OCI-LY3 (cell line): ENCODE data around the gene NUDT7.

ENCODE experiments used
- H2AFZ ChIP-seq: fragments of 200-600, 300-600 bp; shearing (Covaris generic); 2 replicates; pipeline ENCODE4 v1.6.0; 2014; ENCODE audit warnings: antibody characterized with exemption, low read depth, low read length
- H3K27ac ChIP-seq: fragments of 200-600, 300-600 bp; sonication (generic); 2 replicates; pipeline ENCODE4 v1.5.1; 2014; ENCODE audit warnings: mild to moderate bottlenecking, low read length, moderate library complexity, mixed read lengths
- H3K27me3 ChIP-seq: fragments of 200-600, 300-600 bp; sonication (generic); 2 replicates; pipeline ENCODE4 v1.6.1; 2014; ENCODE audit warnings: low read depth, low read length, mixed read lengths
- H3K36me3 ChIP-seq: fragments of 200-600, 300-600 bp; sonication (generic); replicated peaks from 2 replicates; pipeline ENCODE3; 2014; ENCODE audit warnings: low read depth, low read length, mixed read lengths
- H3K4me1 ChIP-seq: fragments of 300-600, 200-600 bp; sonication (generic); 2 replicates; pipeline ENCODE4 v1.6.1; 2014; ENCODE audit warnings: low read length, mixed read lengths
- H3K4me2 ChIP-seq: fragments of 200-600, 300-600 bp; sonication (generic); 2 replicates; pipeline ENCODE4 v1.6.1; 2014; ENCODE audit warnings: low read length, mixed read lengths
- H3K4me3 ChIP-seq: fragments of 300-600, 200-600 bp; sonication (generic); 2 replicates; pipeline ENCODE4 v1.5.1; 2014; ENCODE audit warnings: antibody characterized with exemption, mild to moderate bottlenecking, low read length, moderate library complexity
- H3K79me2 ChIP-seq: fragments of 300-600, 200-600 bp; shearing (Covaris generic); 2 replicates; pipeline ENCODE4 v1.6.1; 2014; ENCODE audit warnings: mild to moderate bottlenecking, low read length, mixed read lengths
- H3K9ac ChIP-seq: fragments of 300-600, 200-600 bp; shearing (Covaris generic); 2 replicates; pipeline ENCODE4 v1.6.0; 2014; ENCODE audit warnings: mild to moderate bottlenecking, low read length, moderate library complexity
- H3K9me3 ChIP-seq: fragments of 200-600, 300-600 bp; shearing (Covaris generic); 2 replicates; pipeline ENCODE4 v1.6.1; 2014; ENCODE audit warnings: low read length, mixed read lengths; ENCODE audit not compliant: insufficient read depth
- H4K20me1 ChIP-seq: fragments of 200-600, 300-600 bp; sonication (generic); 2 replicates; pipeline ENCODE4 v1.6.1; 2016; ENCODE audit warnings: low read length, mixed read lengths; ENCODE audit not compliant: insufficient read depth
- CTCF ChIP-seq: fragments of 200-600, 300-600 bp; sonication (generic); IDR thresholded peaks from 2 replicates; pipeline ENCODE4 v1.5.1; 2014; ENCODE audit warnings: antibody characterized with exemption, low read length, low read depth
- EZH2phosphoT487 ChIP-seq: fragments of 200-600 bp; shearing (Covaris generic); IDR thresholded peaks from 2 replicates; pipeline ENCODE4 v1.6.1; 2018; ENCODE audit warnings: antibody characterized with exemption, mixed run types, low read depth

NUDT7 gene

GRCh38 chr16:77690416-77690815, 31.9 kb upstream of the NUDT7 start:
- H3K9me3 ChIP-seq: no peaks in the 10 kb centered on the region
- no peak overlapping the region for H3K27ac ChIP-seq
- no peak overlapping the region for H2AFZ ChIP-seq
- no peak overlapping the region for H3K4me2 ChIP-seq
- 0 out of 2 replicates have a peak, but pooled peaks cover 4% of the 10 kb centered on the region for H3K4me1 ChIP-seq
- no peak overlapping the region for H3K4me3 ChIP-seq
- H3K27me3 ChIP-seq: peaks cover 26% of the 10 kb centered on the region
- H3K36me3 ChIP-seq: no peaks in the 10 kb centered on the region
- H3K79me2 ChIP-seq: no peaks in the 10 kb centered on the region
- no peak overlapping the region for H3K9ac ChIP-seq
- TF ChIP-seq EZH2phosphoT487 (no peak), CTCF (no peak)
- H4K20me1 ChIP-seq: no peaks in the 10 kb centered on the region

GRCh38 chr16:77692612-77693011, 29.7 kb upstream of the NUDT7 start:
- Histone ChIP-seq H3K4me1 (0 out of 2 replicates have a peak, but pooled peaks cover 4% of the 10 kb centered on the region), H3K9me3 (no peaks in the 10 kb centered on the region), H3K4me2 (no peak overlapping the region), H3K79me2 (no peaks in the 10 kb centered on the region), H3K36me3 (no peaks in the 10 kb centered on the region), H2AFZ (no peak overlapping the region), H4K20me1 (no peaks in the 10 kb centered on the region), H3K27ac (no peak overlapping the region), H3K4me3 (no peak overlapping the region), H3K27me3 (peaks cover 17% of the 10 kb centered on the region), H3K9ac (no peak overlapping the region)
- TF ChIP-seq EZH2phosphoT487 (no peak), CTCF (no peak)

GRCh38 chr16:77696149-77696548, 26.2 kb upstream of the NUDT7 start:
- Histone ChIP-seq H4K20me1 (no peaks in the 10 kb centered on the region), H3K4me1 (no peaks in the 10 kb centered on the region), H3K4me3 (no peak overlapping the region), H3K27me3 (peaks cover 28% of the 10 kb centered on the region), H3K4me2 (no peak overlapping the region), H3K9me3 (no peaks in the 10 kb centered on the region), H3K79me2 (no peaks in the 10 kb centered on the region), H3K9ac (no peak overlapping the region), H3K36me3 (no peaks in the 10 kb centered on the region), H2AFZ (no peak overlapping the region), H3K27ac (no peak overlapping the region)
- no peak for TF ChIP-seq EZH2phosphoT487
- no peak for TF ChIP-seq CTCF

GRCh38 chr16:77700846-77701245, 21.5 kb upstream of the NUDT7 start:
- Histone ChIP-seq H3K27me3 (peaks cover 25% of the 10 kb centered on the region), H3K4me2 (no peak overlapping the region), H3K4me1 (no peaks in the 10 kb centered on the region), H3K9me3 (no peaks in the 10 kb centered on the region), H3K36me3 (no peaks in the 10 kb centered on the region), H3K4me3 (no peak overlapping the region), H3K79me2 (no peaks in the 10 kb centered on the region), H4K20me1 (no peaks in the 10 kb centered on the region), H3K9ac (no peak overlapping the region), H2AFZ (no peak overlapping the region), H3K27ac (no peak overlapping the region)
- no peak for TF ChIP-seq CTCF
- no peak for TF ChIP-seq EZH2phosphoT487
